Epithelial cell of proximal tubule (primary cell): ENCODE data around the gene UGT1A5. TPM values are rescaled to one million over a fixed set of nuclear protein-coding genes. Genes with fewer than 3 reads are reported as not detected.

Source experiments
- DNase-seq: peaks from one replicate; pipeline ENCODE4 v3.0.0-alpha.2; 2011; ENCODE audit warnings: low read depth
- H3K4me3 ChIP-seq: 2 replicates; pipeline ENCODE4 v1.5.1; 2011; ENCODE audit warnings: low read depth, mild to moderate bottlenecking, low read length
- CTCF ChIP-seq: conservative IDR thresholded peaks from 2 replicates; pipeline ENCODE4 v1.5.1; 2012; ENCODE audit warnings: low read depth, mild to moderate bottlenecking, low read length
- total RNA-seq: library from RNA; depleted of rRNA; stranded (reverse); fragments of >200 nt; gene quantifications from 2 replicates; pipeline ENCODE4 v1.2.3, GENCODE V29; 2015

The UGT1A5 gene
- total RNA-seq, 1 donor from 2014 or later: not detected

GRCh38 chr2:233807966-233808935 is 95.5 kb downstream of the UGT1A5 start:
- no peak for TF ChIP-seq CTCF
- no peak for DNase-seq
- no peak overlapping the region for H3K4me3 ChIP-seq

- DNase-seq: no peak
- no peak overlapping the region for H3K4me3 ChIP-seq
- TF ChIP-seq CTCF: no peak
Observed at GRCh38 chr2:233810385-233810784, 97.7 kb downstream of the UGT1A5 start.

- DNase-seq: no peak
- no peak for TF ChIP-seq CTCF
- H3K4me3 ChIP-seq: no peak overlapping the region
Observed at GRCh38 chr2:233811087-233811486, 98.4 kb downstream of the UGT1A5 start.

DNA sequence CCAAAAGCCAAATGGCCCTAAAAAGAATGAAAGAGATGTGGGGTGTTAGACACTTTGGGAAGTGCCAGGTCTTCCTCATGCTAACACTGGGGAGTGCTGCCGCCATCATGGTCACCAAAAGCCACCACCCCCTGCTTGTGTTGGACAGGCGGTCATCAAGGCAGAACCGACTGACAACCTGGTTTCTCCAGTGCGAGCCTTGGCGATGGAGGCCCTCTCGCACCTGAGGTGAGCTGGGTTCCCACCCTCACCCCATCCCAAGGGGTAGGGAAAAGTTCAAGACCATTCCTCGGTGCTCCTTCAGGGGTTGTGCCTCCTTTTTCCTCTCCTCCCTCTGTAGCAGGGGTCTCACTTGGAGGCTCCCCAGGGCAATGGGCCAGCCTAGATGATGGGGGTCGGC is 99.0 kb downstream of the UGT1A5 start:
- DNase-seq: no peak
- TF ChIP-seq CTCF: no peak
- no peak overlapping the region for H3K4me3 ChIP-seq

DNA sequence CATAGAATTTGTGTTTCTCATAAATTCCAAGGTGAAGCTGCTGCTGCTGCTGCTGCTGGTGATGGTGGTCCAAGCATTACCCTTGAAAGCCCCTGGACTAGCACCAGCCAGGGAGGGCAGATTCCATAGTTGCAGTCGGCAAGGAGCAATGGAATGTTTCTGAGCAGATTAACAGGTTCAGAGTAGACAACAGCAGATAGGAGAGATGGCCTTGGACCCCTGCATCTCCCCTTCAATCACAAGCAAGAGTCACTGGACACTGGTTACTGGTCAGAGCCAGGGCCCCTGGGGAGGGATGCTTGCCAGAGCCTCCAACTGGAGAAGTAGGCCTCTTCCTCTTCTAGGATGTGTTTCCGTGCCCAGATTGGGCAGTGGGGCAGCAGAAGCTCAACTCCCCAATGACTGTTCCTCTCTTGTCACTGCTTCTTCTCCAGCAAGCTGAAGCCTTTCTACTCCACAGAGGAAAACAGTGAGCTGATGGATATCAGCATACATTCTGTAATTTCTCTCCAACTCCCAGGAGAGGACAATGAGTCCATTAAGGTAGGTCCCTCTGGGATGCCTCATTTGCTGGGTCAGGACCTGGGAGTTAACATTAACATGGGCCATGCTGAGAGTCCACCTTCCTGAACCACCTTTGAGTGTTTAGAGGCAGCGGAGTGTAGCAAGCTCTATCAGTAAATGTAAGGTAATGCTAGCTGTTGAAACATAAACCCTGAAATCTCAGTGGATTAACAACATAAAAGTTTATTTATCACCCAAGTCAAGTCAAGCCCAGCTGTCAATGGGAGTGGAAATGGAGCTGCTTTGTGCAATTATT is 100.7 kb downstream of the UGT1A5 start:
- no peak for DNase-seq
- no peak for TF ChIP-seq CTCF
- no peak overlapping the region for H3K4me3 ChIP-seq

DNA sequence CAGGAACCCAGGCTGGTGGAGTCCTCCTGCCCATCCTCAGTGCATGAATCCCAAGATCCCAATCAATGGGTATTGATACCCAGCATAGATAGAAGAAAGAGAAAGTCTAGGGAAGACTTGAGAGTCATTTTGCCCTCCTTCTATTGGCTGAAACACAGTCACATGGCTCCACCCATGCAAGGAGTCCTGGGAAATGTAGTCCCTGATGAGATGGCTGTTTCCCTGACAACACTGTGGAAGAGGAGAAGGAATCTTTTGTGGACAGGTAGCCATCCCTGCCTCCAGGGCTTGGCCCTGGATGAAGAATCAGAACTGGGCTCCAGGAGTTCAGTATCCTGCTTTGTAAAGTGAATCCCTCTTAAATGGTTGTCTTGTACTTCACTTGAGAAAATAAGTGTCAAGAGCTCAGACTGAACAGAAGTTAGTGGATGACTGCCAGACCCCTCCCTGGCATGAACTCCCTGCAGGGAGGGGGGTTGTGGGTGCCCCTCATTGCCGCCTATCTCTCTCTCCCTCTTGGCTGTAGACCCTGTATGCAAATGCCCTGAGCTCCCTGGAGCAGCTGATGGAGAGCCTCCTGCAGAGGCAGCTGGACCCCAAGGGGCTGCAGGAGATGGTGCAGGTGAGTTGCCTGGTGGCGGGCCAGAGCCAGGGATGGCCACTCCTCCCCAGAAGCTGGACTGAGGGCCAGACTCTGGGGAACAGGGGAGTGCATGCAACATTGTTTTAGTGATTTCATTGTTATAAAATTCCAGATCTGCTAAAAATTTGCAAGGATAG is 101.5 kb downstream of the UGT1A5 start:
- DNase-seq: no peak
- H3K4me3 ChIP-seq: no peak overlapping the region
- TF ChIP-seq CTCF: no peak
